Measurements from ENCODE around the gene CTTN. TPM values are rescaled to one million over a fixed set of nuclear protein-coding genes. Genes with fewer than 3 reads are reported as not detected.

CTTN gene
- total and polyA plus RNA-seq, 9 of the 15 experiments (the other 6 are each of a cell fraction or from before 2014, with no cell fraction given), result 9.9 to 158 (median 99.7) TPM

DNA sequence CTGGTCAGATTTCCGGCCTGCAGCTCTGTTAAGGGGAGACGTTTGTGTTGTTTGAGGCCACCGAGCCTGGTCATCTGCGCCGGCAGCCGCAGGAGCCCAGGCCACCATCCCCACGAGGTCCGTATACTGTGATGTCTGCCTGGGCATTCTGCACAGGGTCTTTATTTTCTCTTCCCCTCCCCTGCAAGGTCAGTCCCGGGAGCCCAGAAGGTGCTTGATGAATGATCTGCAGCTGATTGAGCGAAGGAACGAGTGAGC is 45.4 kb downstream of the CTTN start:
- WGBS (ENCODE audit: insufficient coverage, low coverage, missing lambda C conversion rate), result 36% methylated on average over 11 of the region's 11 CpGs
- ATAC-seq (peak; percentile 30; the same call in 1 of the 3 replicates), FAIRE-seq (no peak), DNase-seq (ENCODE audit: extremely low read depth in 1 of 4, low spot score in 3 of 4) (no peak)
- Histone ChIP-seq H3K27ac (ENCODE audit: extremely low read depth, low read depth, low read length) (no peak overlapping the region), H3K4me3 (no peak overlapping the region), H3K36me3 (ENCODE audit: control insufficient read depth, insufficient read depth, low read length) (no peaks in the 10 kb centered on the region), H2AFZ (ENCODE audit: low read depth, low read length) (no peak overlapping the region), H4K20me1 (replicated peaks; ENCODE audit: control insufficient read depth, insufficient read depth, low read length) (no peaks in the 10 kb centered on the region), H3K9me3 (replicated peaks; ENCODE audit: control insufficient read depth, insufficient read depth, low read depth, low read length) (peaks cover 2% of the 10 kb centered on the region), H3K4me1 (replicated peaks in 1 of 2; ENCODE audit: control insufficient read depth in 2 of 2, insufficient read depth in 2 of 2, low read length in 2 of 2) (peaks cover 0 to 12% of the 10 kb centered on the region in 2 experiments; a peak in 2 of 5 replicates), H3K4me2 (ENCODE audit: insufficient read depth, low read length) (no peak overlapping the region), H3K9ac (ENCODE audit: insufficient read depth in 1 of 2, low read depth in 2 of 2, low read length in 2 of 2) (peak overlapping the region in 1 of 2 experiments; percentile 76; a peak in 2 of 4 replicates), H3K79me2 (ENCODE audit: control insufficient read depth, insufficient read depth, low read length) (no peaks in the 10 kb centered on the region), H3K9me1 (ENCODE audit: control insufficient read depth, insufficient read depth, low read length) (no peaks in the 10 kb centered on the region), H3K27me3 (ENCODE audit: control insufficient read depth in 2 of 2, insufficient read depth in 2 of 2, low read length in 2 of 2) (peaks cover 9 to 26% of the 10 kb centered on the region in 2 experiments; a peak in 4 of 5 replicates)
- CTCF ChIA-PET (ENCODE audit: low intra/inter-chr PET ratio), result no interaction called here
- TF ChIP-seq ZNF175 (CRISPR knock-in tag; IDR thresholded peaks at IDR 0.05; ENCODE audit: low read depth) (no peak), PPARD (CRISPR knock-in tag; IDR thresholded peaks at IDR 0.05) (no peak), ZNF584 (CRISPR knock-in tag; IDR thresholded peaks at IDR 0.05; ENCODE audit: low read depth) (no peak), PHB2 (IDR thresholded peaks at IDR 0.05; ENCODE audit: low read depth) (no peak), ARNT (IDR thresholded peaks at IDR 0.05) (no peak), RB1 (IDR thresholded peaks at IDR 0.05; ENCODE audit: low read depth) (no peak), ZNF79 (CRISPR knock-in tag; IDR thresholded peaks at IDR 0.05; ENCODE audit: low read depth) (no peak), CC2D1A (IDR thresholded peaks at IDR 0.05) (no peak)
- TF ChIP-seq, protein P1, sequence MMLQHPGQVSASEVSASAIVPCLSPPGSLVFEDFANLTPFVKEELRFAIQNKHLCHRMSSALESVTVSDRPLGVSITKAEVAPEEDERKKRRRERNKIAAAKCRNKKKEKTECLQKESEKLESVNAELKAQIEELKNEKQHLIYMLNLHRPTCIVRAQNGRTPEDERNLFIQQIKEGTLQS (IDR thresholded peaks at IDR 0.05), result no peak
- TF ChIP-seq, protein P1 (CRISPR knock-in tag; conservative IDR thresholded peaks at IDR 0.05), result no peak
- in situ Hi-C loops (cut with MboI), result no loop called here
- BruUV-seq (replicated peaks), result no TSS peak
- intact Hi-C loops (cut with micrococcal nuclease), result loop anchor here (10.0 kb wide), 1 partner anchor 239 kb away; the partner anchor contains the start of gene FADD
- POLR2A ChIA-PET, result interaction anchor here (0.5 to 2.0 kb wide), 3 partner anchors 9 to 37 kb away, joined by 3 to 6 read pairs (median 5); no protein-coding TSS in a partner anchor

All from K562 (cell line).